Stimulated activated CD4-positive, alpha-beta T cell treated with anti-CD3 and anti-CD28 coated beads, Interleukin-1b, Interleukin-23, amount 100 ng/mL, for 1 hour (primary cell): ENCODE measurements around the gene TPD52L1.
A peak's percentile ranks its signal among the peaks of the same experiment; 100 is the strongest.

Experiments used
- DNase-seq, 2 donors: peaks; one replicate each; pipeline ENCODE4 v3.0.0-alpha.2; 2020; ENCODE audit warnings: low read depth in 2 of 2

The TPD52L1 gene

GRCh38 chr6:125182237-125183008 is 28.9 kb downstream of the TPD52L1 start:
- no peak for DNase-seq

GRCh38 chr6:125183391-125183790 is 29.8 kb downstream of the TPD52L1 start:
- DNase-seq: no peak

- DNase-seq: no peak
Measured at GRCh38 chr6:125188037-125188436, 34.5 kb downstream of the TPD52L1 start.

- DNase-seq: no peak
Measured at GRCh38 chr6:125188594-125189203, 35.1 kb downstream of the TPD52L1 start.

GRCh38 chr6:125189494-125189893 is 35.9 kb downstream of the TPD52L1 start:
- no peak for DNase-seq

- DNase-seq: no peak
Measured at GRCh38 chr6:125190667-125191066, 37.1 kb downstream of the TPD52L1 start.

- DNase-seq: peak; percentile 9 to 14
Measured at GRCh38 chr6:125191916-125192609, 38.5 kb downstream of the TPD52L1 start.

GRCh38 chr6:125192610-125192930 is 39.0 kb downstream of the TPD52L1 start:
- DNase-seq: no peak

- no peak for DNase-seq
Measured at GRCh38 chr6:125193208-125193607, 39.6 kb downstream of the TPD52L1 start.

- no peak for DNase-seq
Measured at GRCh38 chr6:125194941-125195340, 41.4 kb downstream of the TPD52L1 start.

GRCh38 chr6:125195526-125195925 is 42.0 kb downstream of the TPD52L1 start:
- DNase-seq: no peak

- DNase-seq: no peak
Measured at GRCh38 chr6:125196613-125197012, 43.0 kb downstream of the TPD52L1 start.

GRCh38 chr6:125197795-125198269 is 44.3 kb downstream of the TPD52L1 start:
- no peak for DNase-seq

GRCh38 chr6:125198398-125198937 is 44.9 kb downstream of the TPD52L1 start:
- DNase-seq: no peak

- no peak for DNase-seq
Measured at GRCh38 chr6:125200941-125201340, 47.4 kb downstream of the TPD52L1 start.

GRCh38 chr6:125201961-125202729 is 48.6 kb downstream of the TPD52L1 start:
- no peak for DNase-seq

GRCh38 chr6:125203395-125203794 is 49.8 kb downstream of the TPD52L1 start:
- no peak for DNase-seq

- no peak for DNase-seq
Measured at GRCh38 chr6:125205931-125206330, 52.4 kb downstream of the TPD52L1 start.

GRCh38 chr6:125206389-125206788 is 52.8 kb downstream of the TPD52L1 start:
- DNase-seq: no peak

- no peak for DNase-seq
Measured at GRCh38 chr6:125207956-125208355, 54.4 kb downstream of the TPD52L1 start.

- DNase-seq: no peak
Measured at GRCh38 chr6:125208625-125209249, 55.2 kb downstream of the TPD52L1 start.
